GM20000 (cell line): ENCODE measurements around the gene FOXP1.

Experiments
- DNase-seq: peaks from one replicate; pipeline ENCODE4 v3.0.0; 2012; ENCODE audit warnings: low spot score
- TF ChIP-seq, protein P1 (sequence below): IDR thresholded peaks from 2 replicates; pipeline ENCODE4 v1.5.1; 2012; ENCODE audit warnings: mild to moderate bottlenecking, control low read depth; ENCODE audit errors: extremely low read depth, missing control alignments

The FOXP1 gene

DNA sequence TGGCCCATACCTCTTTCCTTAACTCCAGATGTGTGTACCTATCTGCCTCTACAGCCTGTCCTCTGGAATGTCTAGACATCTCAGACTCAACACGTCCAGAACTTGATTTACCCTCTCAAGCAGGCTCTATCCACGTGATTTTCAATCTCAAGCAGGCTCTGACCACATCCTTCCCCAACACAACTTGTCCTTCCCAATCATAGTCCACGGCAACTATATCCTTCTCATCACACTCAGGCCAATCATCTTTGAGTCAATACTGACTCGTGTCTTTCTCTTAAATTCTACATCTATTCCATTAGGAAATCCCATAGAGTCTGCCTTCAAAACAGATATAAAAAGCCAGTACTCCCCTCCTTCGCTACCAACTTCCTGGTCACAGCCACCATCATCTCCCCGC lies 70.4 kb downstream of the FOXP1 start:
- TF ChIP-seq, protein P1, sequence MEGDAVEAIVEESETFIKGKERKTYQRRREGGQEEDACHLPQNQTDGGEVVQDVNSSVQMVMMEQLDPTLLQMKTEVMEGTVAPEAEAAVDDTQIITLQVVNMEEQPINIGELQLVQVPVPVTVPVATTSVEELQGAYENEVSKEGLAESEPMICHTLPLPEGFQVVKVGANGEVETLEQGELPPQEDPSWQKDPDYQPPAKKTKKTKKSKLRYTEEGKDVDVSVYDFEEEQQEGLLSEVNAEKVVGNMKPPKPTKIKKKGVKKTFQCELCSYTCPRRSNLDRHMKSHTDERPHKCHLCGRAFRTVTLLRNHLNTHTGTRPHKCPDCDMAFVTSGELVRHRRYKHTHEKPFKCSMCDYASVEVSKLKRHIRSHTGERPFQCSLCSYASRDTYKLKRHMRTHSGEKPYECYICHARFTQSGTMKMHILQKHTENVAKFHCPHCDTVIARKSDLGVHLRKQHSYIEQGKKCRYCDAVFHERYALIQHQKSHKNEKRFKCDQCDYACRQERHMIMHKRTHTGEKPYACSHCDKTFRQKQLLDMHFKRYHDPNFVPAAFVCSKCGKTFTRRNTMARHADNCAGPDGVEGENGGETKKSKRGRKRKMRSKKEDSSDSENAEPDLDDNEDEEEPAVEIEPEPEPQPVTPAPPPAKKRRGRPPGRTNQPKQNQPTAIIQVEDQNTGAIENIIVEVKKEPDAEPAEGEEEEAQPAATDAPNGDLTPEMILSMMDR: no peak
- DNase-seq: no peak

DNA sequence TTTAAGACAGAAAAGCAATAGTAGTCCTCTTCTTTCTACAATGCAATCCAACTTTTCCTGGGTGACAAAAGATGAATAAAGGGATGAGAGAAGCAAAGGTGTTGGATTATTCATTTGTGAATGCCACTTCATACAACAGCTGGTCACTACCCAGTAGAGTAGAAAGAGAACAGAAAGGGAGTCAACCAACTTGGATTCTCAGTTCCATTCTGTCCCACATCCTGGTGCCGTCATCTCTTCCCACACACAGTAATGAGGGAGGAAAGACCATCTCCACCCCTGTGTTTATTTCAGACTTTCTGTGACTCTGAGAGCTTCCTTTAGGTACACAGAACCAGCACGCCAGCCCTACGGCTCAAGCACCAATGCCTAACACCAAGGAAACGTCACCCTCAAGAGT lies 71.0 kb downstream of the FOXP1 start:
- TF ChIP-seq, protein P1: no peak
- no peak for DNase-seq

DNA sequence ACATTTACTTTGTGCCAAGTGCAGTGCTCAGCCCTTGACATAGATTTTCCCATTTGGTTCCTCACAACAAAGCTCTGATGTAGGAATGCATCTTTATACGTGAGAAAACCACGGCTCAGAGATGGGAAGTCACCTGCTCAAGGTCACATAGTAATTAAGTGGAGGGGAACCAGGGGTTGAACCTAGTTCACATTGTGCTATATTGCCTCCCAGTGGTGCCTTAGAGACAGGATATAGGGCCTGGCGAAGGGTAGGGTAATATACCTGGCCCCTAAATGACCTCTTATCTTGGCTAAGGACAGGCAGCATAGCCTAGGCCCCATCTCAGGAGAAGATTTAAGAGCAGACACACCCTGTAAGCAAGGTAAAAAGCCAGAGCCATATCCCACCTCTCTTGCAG lies 71.5 kb downstream of the FOXP1 start:
- TF ChIP-seq, protein P1: no peak
- peak; percentile 28 for DNase-seq

DNA sequence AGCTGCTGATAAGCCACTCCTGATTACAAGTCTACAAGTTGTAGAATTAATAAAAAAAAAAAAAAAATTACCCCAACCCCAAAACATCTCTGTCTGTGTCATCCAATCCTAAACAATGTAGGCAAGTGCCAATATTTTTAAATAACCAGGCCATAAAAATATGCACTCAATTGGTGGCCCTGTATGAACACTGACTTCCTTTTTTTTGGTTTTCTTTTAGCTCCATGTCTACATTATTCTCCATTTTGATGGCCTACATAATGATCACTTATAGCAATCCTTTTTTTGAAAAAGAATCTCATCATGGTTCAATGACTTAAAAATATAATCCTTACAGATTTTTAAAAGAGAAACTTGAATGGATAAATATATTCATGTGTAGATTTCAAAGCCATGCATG lies 72.1 kb downstream of the FOXP1 start:
- TF ChIP-seq, protein P1: no peak
- DNase-seq: no peak

DNA sequence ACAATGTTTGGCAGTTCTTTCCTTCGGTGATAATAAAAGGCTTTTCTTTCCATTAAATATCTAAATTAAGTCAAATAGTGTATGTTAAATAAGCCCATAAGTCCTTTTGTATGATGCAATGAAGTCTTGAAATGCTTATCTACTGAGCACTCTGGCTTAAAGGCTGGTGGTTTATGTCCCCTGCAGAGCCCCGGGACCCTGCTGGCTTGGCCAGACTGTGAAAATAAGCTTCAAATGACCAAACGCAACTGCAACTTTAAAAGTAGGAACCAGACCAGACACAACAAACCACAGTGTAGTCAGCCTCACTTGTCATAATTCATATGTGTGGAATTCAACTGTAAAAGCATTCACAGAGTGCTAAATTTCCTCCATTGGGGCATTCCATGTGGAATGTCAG lies 72.5 kb downstream of the FOXP1 start:
- DNase-seq: no peak
- TF ChIP-seq, protein P1: no peak

DNA sequence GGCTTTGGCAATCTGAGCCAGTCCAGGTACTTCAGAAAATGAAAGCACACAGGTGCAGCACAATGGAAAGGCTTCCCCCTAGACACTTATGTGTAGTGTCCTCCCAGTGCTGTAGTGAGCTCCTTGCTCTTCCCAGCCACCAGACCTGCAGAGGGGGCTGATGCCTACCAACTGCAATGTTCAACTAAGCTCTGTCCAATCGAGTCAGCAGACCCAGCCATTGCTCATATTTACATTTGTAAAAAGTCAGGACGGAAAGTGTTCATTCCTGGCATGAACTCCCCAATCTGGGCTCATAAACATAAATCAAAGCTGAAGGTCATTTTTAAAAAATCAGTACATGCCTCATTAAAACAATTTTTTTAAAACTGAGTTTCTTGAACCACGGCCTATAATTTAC lies 73.0 kb downstream of the FOXP1 start:
- TF ChIP-seq, protein P1: no peak
- no peak for DNase-seq

DNA sequence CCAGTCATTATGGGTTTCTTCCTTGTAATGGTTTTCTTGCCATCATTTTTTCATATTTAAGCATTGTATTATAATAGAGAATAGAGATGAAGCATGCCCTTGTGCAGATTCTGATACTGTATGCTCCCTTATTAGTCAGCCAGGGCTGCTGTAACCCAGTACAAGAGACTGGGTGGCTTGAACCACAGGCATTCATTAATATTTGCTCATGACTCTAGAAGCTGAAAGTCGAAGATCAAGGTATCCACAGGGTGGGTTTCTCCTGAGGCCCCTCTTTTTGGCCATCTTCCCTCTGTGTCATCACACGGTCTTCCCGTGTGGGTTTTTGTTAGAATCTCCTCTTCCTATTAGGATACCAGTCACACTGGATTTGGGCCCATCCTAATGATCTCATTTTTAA lies 74.5 kb downstream of the FOXP1 start:
- DNase-seq: no peak
- TF ChIP-seq, protein P1: no peak

DNA sequence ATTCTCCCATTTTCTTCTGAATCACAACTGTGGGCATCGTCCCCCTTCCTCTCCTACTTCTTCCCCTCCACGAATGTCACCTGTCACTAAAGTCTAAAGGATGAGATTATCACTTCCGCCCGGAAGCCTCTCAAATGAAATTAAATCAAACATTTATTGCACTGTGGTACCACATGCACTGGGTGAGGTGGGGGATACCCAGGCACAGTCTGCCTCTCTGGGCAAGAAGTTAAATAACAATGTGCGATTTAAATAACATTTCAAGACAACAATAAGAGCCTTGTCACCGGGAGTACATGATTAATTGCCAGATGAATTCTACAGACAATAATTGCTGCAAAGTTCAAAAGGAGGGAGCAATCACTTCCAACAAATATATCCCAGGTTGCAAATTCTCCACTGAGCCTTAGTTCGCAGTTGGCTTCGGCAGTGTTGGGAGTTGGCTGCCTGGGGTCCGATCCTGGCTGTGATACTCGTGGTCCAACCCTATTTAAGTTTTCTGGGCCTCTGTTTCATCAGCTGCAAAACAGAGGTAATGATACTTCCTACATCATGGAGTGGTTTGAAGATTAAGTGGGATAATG lies 77.7 kb downstream of the FOXP1 start:
- TF ChIP-seq, protein P1: no peak
- DNase-seq: no peak
